Activated CD4-positive, alpha-beta T cell treated with anti-CD3 and anti-CD28 coated beads for 4 hours (primary cell): Measurements from ENCODE around the gene NFKBIB.
"Not testable (repeated sequence)": the region's sequence is repeated elsewhere in the genome, so short reads cannot be mapped to it uniquely, and the experiment has no call there.

Source experiments
- DNase-seq, 2 donors: peaks; one replicate each; pipeline ENCODE4 v3.0.0-alpha.2; 2020

NFKBIB gene

GRCh38 chr19:38931521-38931793 lies 31.7 kb downstream of the NFKBIB start:
- DNase-seq: no peak

- peak; percentile 32 to 39 for DNase-seq
Measured at GRCh38 chr19:38932425-38933179, 32.8 kb downstream of the NFKBIB start.

GRCh38 chr19:38933544-38933943 lies 33.8 kb downstream of the NFKBIB start:
- no peak for DNase-seq

DNA sequence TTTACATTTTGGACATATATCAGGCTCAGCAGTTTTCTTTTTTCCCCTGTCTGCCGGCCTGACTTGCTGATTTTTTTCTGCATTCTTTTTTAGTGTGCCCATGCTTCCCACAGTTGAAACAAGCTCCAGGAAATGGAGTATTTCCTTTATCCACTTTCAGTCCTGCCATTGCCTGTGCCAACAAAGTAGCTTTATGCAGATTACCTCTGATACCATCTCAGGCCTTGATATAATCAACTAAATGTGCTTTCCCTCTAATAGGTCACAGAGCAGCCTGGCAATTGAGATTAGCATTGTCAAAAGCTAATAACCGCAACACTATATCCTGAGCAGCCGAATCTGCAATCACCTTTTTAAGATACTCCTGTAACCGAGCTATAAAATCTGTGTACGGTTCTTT lies 40.2 kb downstream of the NFKBIB start:
- no peak for DNase-seq

GRCh38 chr19:38941466-38941865 lies 41.7 kb downstream of the NFKBIB start:
- DNase-seq: not testable (repeated sequence)

DNA sequence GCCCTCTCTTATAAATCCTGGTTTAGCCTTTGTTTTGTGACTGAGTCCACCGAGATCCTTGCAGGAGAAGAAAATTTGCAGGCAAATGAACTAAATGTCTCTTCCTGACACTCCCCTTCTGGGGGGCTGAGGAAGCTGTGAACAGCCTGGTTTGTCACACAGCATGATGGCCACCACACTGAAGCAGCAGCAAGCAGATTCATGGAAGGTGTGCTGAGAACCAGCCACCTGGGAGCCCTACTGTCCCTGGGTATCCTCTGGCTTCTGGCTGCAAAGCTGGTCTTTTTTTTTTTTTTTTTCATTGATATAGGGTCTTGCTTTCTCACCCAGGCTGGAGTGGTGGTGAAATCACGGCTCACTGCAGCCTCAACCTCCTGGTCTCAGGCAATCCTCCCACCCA lies 42.2 kb downstream of the NFKBIB start:
- no peak for DNase-seq

GRCh38 chr19:38942471-38943181 lies 42.9 kb downstream of the NFKBIB start:
- no peak for DNase-seq

GRCh38 chr19:38944981-38945506 lies 45.3 kb downstream of the NFKBIB start:
- no peak for DNase-seq

- no peak for DNase-seq
Measured at GRCh38 chr19:38945562-38946228, 45.9 kb downstream of the NFKBIB start.

- no peak for DNase-seq
Measured at GRCh38 chr19:38946229-38947010, 46.7 kb downstream of the NFKBIB start.

DNA sequence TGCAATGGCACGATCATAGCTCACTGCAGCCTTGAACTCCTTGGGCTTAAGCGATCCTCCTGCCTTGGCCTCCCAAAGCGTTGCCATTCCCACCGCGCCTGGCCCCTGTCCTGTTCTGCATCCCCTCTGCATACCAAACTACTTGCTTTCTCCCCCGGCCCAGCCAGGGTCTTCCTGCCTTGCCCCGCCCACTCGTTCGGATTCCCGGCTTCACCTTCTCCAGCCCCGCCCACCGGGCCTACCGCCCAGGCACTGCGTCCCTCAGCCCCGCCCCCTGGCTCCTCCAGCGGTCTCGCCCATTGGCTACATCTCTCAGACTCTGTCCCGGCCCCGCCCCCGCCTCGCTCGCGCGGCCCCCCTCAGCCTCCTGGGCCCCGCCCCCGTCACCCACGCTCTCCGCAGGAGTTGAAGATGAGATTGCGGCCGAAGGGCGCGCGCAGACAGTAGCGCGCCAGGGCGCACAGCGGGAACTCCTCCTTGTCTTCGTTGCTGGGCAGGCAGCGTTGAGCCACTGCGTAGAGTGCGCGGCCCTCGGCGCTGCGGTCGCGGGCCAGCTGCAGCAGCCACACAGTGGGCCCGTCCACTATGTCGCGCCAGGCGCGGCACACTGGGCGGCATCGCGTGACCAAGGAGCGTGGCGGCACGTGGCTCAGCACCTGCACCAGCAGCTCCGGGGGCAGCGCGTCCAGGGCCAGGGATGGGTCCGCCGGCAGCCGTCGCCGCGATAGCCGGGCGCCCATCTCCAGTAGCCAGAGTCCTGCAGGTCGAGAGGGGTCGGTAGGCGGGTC lies 50.0 kb downstream of the NFKBIB start:
- DNase-seq: peak; percentile 84 to 89

- DNase-seq: no peak
Measured at GRCh38 chr19:38951187-38951586, 51.4 kb downstream of the NFKBIB start.

DNA sequence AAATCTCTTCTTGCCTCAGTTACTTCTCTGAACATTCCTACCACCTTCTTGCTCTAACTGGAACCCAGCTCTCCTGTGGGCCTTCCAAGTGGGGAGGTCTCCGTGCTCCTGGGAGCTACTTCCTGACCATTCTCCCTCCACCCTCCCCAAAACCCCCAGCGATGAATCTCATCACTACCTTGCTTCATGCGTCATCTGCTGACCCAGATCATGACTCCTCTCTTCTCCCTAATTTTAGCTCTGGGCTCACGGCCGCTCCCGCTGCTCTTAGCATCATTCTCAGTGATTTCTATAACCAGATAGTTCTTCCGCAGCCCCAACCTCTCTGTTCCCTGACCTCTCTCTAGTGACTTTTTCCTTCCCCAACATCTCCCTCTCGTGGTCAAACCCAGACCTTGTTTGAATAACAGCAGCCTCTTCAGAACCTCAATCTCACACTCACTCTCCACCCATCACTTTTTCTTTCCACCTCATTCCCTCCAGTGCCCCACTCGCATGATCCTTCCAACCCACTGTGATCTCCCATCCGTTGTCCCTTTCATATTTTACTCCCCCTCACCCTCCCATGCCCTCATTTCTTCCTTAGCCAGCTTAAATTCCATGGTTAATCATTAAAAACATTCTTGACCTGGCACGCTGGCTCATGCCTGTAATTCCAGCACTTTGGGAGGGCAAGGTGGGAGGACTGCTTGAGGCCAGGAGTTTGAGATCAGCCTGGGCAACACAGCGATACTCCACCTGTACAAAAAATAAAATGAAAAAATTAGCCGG lies 52.8 kb downstream of the NFKBIB start:
- no peak for DNase-seq

DNA sequence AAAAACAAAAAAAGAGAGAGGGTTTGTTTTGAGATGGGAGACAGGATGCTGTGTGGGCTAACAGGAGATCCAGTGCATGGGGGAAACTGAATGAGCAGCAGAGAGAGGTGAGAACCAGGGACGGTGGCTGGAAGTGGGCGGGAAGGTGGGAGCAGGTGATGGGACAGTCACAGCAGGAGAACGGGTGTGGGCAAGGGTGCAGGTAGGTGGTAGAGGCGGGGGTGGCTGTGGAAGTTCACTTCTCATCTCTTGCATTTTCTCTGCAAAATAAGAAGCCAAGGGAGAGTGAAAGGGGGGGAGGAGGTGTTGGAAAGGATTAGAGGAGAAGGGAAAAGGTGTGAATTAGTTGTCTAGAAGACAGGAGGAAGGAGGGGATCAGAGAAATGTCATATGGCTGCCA lies 53.9 kb downstream of the NFKBIB start:
- DNase-seq: no peak

DNA sequence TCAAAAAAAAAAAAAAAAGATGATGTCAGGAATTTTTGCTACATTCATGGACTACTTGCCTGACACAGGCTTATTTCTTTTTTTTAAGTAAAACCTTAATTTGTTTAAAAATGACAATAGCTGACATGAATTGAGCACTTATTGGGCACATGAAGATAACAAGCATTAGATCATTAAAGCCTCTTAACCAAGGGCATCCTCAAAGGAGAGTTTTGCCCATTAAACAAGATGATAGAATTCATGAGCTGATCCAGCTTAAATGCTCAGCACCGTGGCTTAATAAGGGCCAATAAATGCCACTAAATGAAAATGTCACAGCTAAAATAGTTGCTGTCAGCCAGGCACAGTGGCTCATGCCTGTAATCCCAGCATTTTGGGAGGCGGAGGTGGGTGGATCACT lies 56.5 kb downstream of the NFKBIB start:
- no peak for DNase-seq

- DNase-seq: no peak
Measured at GRCh38 chr19:38958301-38958700, 58.5 kb downstream of the NFKBIB start.
